HEK293 (cell line): ENCODE results near the gene MAP1A.

Experiments
- CTCF ChIA-PET: fragments of 350-600 bp; formaldehyde crosslinking; extraction: SDS; loops from one replicate; lab custom pipeline; 2021; ENCODE audit warnings: antibody characterized with exemption; lab: Yijun Ruan, JAX
- POLR2A ChIA-PET: fragments of 300-600 bp; formaldehyde crosslinking; extraction: SDS; loops from one replicate; lab custom pipeline; 2020; ENCODE audit warnings: antibody characterized with exemption, inconsistent platforms; lab: Yijun Ruan, JAX
- H3K27ac ChIP-seq: fragments of 200-500 bp; sonication (Bioruptor generic); 2 replicates; pipeline ENCODE4 v1.5.1; 2014; ENCODE audit warnings: low read depth, low read length, control low read depth, inconsistent platforms; ENCODE audit errors: extremely low read depth
- H3K36me3 ChIP-seq, 2 experiments: fragments of 200-500 bp in 1 of 2; sonication (Bioruptor generic) in 1 of 2; 1 replicate in 1 of 2; 2 replicates in 1 of 2; pipeline ENCODE4 v1.5.1; 2014 to 2017; ENCODE audit warnings: inconsistent platforms in 2 of 2, low read length in 2 of 2; ENCODE audit not compliant: control insufficient read depth in 2 of 2, insufficient read depth in 1 of 2
- H3K4me1 ChIP-seq: fragments of 200-500 bp; sonication (Bioruptor generic); 2 replicates; pipeline ENCODE4 v1.5.1; 2014; ENCODE audit warnings: mild to moderate bottlenecking, low read length, inconsistent platforms; ENCODE audit not compliant: control insufficient read depth, insufficient read depth
- H3K4me3 ChIP-seq: 2 replicates; pipeline ENCODE4 v1.5.1; 2011; ENCODE audit warnings: low read depth, mild to moderate bottlenecking, control low read depth, low read length, moderate library complexity
- H3K9me3 ChIP-seq: fragments of 200-500 bp; sonication (Bioruptor generic); 2 replicates; pipeline ENCODE4 v1.5.1; 2014; ENCODE audit warnings: low read depth, low read length, inconsistent platforms; ENCODE audit not compliant: control insufficient read depth, insufficient read depth
- HOXA7 ChIP-seq: sonication (generic); formaldehyde crosslinking; IDR thresholded peaks from 2 replicates; pipeline ENCODE4 v1.8.1; 2022; ENCODE audit warnings: missing genetic modification reagents, borderline replicate concordance
- KLF16 ChIP-seq: fragments of 450-650 bp; formaldehyde crosslinking; IDR thresholded peaks from 2 replicates; pipeline ENCODE4 v1.5.1; 2017; ENCODE audit warnings: missing biosample characterization, missing genetic modification characterization
- REPIN1 ChIP-seq: fragments of 450-650 bp; formaldehyde crosslinking; IDR thresholded peaks from 2 replicates; pipeline ENCODE4 v1.5.1; 2017; ENCODE audit warnings: missing biosample characterization, missing genetic modification characterization, low read depth
- SCRT2 ChIP-seq: fragments of 450-650 bp; formaldehyde crosslinking; IDR thresholded peaks from 2 replicates; pipeline ENCODE4 v1.5.1; 2016; ENCODE audit warnings: missing biosample characterization, missing genetic modification characterization
- SETDB1 ChIP-seq: IDR thresholded peaks from one replicate; pipeline ENCODE4 v1.6.1; 2017; ENCODE audit warnings: mild to moderate bottlenecking, low read length, moderate library complexity, mixed read lengths; ENCODE audit not compliant: insufficient read length
- SP2 ChIP-seq: fragments of 450-650 bp; formaldehyde crosslinking; IDR thresholded peaks from 2 replicates; pipeline ENCODE4 v1.5.1; 2016; ENCODE audit warnings: missing biosample characterization, missing genetic modification characterization
- YY2 ChIP-seq: fragments of 450-650 bp; formaldehyde crosslinking; IDR thresholded peaks from 2 replicates; pipeline ENCODE4 v1.5.1; 2016; ENCODE audit warnings: missing biosample characterization, missing genetic modification characterization
- ZBTB20 ChIP-seq: fragments of 450-650 bp; formaldehyde crosslinking; IDR thresholded peaks from 2 replicates; pipeline ENCODE4 v1.5.1; 2016; ENCODE audit warnings: missing biosample characterization, missing genetic modification characterization
- ZBTB48 ChIP-seq: fragments of 450-650 bp; formaldehyde crosslinking; IDR thresholded peaks from 2 replicates; pipeline ENCODE4 v1.5.1; 2016; ENCODE audit warnings: missing biosample characterization, missing genetic modification characterization
- ZNF2 ChIP-seq: fragments of 450-650 bp; formaldehyde crosslinking; IDR thresholded peaks from 2 replicates; pipeline ENCODE4 v1.5.1; 2016; ENCODE audit warnings: missing biosample characterization, missing genetic modification characterization
- ZNF214 ChIP-seq: fragments of 450-650 bp; formaldehyde crosslinking; IDR thresholded peaks from 2 replicates; pipeline ENCODE4 v1.5.1; 2017; ENCODE audit warnings: missing biosample characterization, mild to moderate bottlenecking, missing genetic modification characterization, borderline replicate concordance
- ZNF324 ChIP-seq: fragments of 450-650 bp; formaldehyde crosslinking; IDR thresholded peaks from 2 replicates; pipeline ENCODE4 v1.5.1; 2016; ENCODE audit warnings: missing biosample characterization, missing genetic modification characterization
- ZNF416 ChIP-seq: fragments of 450-650 bp; formaldehyde crosslinking; IDR thresholded peaks from 2 replicates; pipeline ENCODE4 v1.5.1; 2016; ENCODE audit warnings: missing biosample characterization, missing genetic modification characterization
- ZNF514 ChIP-seq: fragments of 450-650 bp; formaldehyde crosslinking; IDR thresholded peaks from 2 replicates; pipeline ENCODE4 v1.5.1; 2016; ENCODE audit warnings: missing biosample characterization, missing genetic modification characterization
- ZNF548 ChIP-seq: fragments of 450-650 bp; formaldehyde crosslinking; IDR thresholded peaks from 2 replicates; pipeline ENCODE4 v1.5.1; 2016; ENCODE audit warnings: missing biosample characterization, missing genetic modification characterization
- ZNF560 ChIP-seq: fragments of 450-650 bp; formaldehyde crosslinking; IDR thresholded peaks from 2 replicates; pipeline ENCODE4 v1.5.1; 2017; ENCODE audit warnings: missing biosample characterization, missing genetic modification characterization, borderline replicate concordance
- ZNF654 ChIP-seq: fragments of 450-650 bp; formaldehyde crosslinking; IDR thresholded peaks from 2 replicates; pipeline ENCODE4 v1.5.1; 2016; ENCODE audit warnings: low read depth, missing biosample characterization, missing genetic modification characterization
- ZNF658 ChIP-seq: fragments of 450-650 bp; formaldehyde crosslinking; IDR thresholded peaks from 2 replicates; pipeline ENCODE4; 2016; ENCODE audit warnings: missing biosample characterization, missing genetic modification characterization
- ZNF792 ChIP-seq: fragments of 450-650 bp; formaldehyde crosslinking; IDR thresholded peaks from 2 replicates; pipeline ENCODE4 v1.5.1; 2016; ENCODE audit warnings: missing biosample characterization, missing genetic modification characterization
- ZNF843 ChIP-seq: fragments of 450-650 bp; formaldehyde crosslinking; IDR thresholded peaks from 2 replicates; pipeline ENCODE4 v1.5.1; 2016; ENCODE audit warnings: missing biosample characterization, missing genetic modification characterization
- ZSCAN23 ChIP-seq: fragments of 450-650 bp; formaldehyde crosslinking; IDR thresholded peaks from 2 replicates; pipeline ENCODE4 v1.5.1; 2016; ENCODE audit warnings: missing biosample characterization, missing genetic modification characterization
- ZXDB ChIP-seq: fragments of 450-650 bp; formaldehyde crosslinking; IDR thresholded peaks from 2 replicates; pipeline ENCODE4 v1.5.1; 2016; ENCODE audit warnings: missing biosample characterization, missing genetic modification characterization
- TF ChIP-seq, protein P1 (sequence below): fragments of 450-650 bp; formaldehyde crosslinking; IDR thresholded peaks from 2 replicates; pipeline ENCODE4 v1.5.1; 2017; ENCODE audit warnings: missing biosample characterization, missing genetic modification characterization
- TF ChIP-seq, protein P2 (sequence below): fragments of 450-650 bp; formaldehyde crosslinking; IDR thresholded peaks from 2 replicates; pipeline ENCODE4 v1.5.1; 2016; ENCODE audit warnings: missing biosample characterization, missing genetic modification characterization

The MAP1A gene

DNA sequence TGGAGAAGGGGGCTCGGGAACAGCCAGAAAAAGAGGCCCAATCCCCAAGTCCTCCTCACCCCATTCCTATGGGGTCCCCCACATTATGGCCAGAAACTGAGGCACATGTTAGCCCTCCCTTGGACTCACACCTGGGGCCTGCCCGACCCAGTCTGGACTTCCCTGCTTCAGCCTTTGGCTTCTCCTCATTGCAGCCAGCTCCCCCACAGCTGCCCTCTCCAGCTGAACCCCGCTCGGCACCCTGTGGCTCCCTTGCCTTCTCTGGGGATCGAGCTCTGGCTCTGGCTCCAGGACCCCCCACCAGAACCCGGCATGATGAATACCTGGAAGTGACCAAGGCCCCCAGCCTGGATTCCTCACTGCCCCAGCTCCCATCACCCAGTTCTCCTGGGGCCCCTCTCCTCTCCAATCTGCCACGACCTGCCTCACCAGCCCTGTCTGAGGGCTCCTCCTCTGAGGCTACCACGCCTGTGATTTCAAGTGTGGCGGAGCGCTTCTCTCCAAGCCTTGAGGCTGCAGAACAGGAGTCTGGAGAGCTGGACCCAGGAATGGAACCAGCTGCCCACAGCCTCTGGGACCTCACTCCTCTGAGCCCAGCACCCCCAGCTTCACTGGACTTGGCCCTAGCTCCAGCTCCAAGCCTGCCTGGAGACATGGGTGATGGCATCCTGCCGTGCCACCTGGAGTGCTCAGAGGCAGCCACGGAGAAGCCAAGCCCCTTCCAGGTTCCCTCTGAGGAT is 10.6 kb downstream of the MAP1A start (continued):
- TF ChIP-seq SCRT2 (tag by site-specific recombination) = no peak
- TF ChIP-seq KLF16 = no peak
- no peak for TF ChIP-seq ZNF792 (tag by site-specific recombination)
- no peak for TF ChIP-seq SETDB1
- no peak for TF ChIP-seq HOXA7 (CRISPR knock-in tag)
- TF ChIP-seq, all 188 proteins: peak for 0

DNA sequence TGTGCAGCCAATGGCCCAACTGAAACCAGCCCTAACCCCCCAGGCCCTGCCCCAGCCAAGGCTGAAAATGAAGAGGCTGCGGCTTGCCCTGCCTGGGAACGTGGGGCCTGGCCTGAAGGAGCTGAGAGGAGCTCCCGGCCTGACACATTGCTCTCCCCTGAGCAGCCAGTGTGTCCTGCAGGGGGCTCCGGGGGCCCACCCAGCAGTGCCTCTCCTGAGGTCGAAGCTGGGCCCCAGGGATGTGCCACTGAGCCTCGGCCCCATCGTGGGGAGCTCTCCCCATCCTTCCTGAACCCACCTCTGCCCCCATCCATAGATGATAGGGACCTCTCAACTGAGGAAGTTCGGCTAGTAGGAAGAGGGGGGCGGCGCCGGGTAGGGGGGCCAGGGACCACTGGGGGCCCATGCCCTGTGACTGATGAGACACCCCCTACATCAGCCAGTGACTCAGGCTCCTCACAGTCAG is 11.2 kb downstream of the MAP1A start:
- no peak for TF ChIP-seq YY2 (tag by site-specific recombination)
- TF ChIP-seq ZNF548 = no peak
- TF ChIP-seq, protein P1, sequence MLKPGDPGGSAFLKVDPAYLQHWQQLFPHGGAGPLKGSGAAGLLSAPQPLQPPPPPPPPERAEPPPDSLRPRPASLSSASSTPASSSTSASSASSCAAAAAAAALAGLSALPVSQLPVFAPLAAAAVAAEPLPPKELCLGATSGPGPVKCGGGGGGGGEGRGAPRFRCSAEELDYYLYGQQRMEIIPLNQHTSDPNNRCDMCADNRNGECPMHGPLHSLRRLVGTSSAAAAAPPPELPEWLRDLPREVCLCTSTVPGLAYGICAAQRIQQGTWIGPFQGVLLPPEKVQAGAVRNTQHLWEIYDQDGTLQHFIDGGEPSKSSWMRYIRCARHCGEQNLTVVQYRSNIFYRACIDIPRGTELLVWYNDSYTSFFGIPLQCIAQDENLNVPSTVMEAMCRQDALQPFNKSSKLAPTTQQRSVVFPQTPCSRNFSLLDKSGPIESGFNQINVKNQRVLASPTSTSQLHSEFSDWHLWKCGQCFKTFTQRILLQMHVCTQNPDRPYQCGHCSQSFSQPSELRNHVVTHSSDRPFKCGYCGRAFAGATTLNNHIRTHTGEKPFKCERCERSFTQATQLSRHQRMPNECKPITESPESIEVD (tag by site-specific recombination) = no peak
- no peak for TF ChIP-seq ZNF416 (tag by site-specific recombination)
- no peak for TF ChIP-seq ZNF843 (tag by site-specific recombination)
- no peak for TF ChIP-seq SCRT2 (tag by site-specific recombination)
- TF ChIP-seq, protein P2, sequence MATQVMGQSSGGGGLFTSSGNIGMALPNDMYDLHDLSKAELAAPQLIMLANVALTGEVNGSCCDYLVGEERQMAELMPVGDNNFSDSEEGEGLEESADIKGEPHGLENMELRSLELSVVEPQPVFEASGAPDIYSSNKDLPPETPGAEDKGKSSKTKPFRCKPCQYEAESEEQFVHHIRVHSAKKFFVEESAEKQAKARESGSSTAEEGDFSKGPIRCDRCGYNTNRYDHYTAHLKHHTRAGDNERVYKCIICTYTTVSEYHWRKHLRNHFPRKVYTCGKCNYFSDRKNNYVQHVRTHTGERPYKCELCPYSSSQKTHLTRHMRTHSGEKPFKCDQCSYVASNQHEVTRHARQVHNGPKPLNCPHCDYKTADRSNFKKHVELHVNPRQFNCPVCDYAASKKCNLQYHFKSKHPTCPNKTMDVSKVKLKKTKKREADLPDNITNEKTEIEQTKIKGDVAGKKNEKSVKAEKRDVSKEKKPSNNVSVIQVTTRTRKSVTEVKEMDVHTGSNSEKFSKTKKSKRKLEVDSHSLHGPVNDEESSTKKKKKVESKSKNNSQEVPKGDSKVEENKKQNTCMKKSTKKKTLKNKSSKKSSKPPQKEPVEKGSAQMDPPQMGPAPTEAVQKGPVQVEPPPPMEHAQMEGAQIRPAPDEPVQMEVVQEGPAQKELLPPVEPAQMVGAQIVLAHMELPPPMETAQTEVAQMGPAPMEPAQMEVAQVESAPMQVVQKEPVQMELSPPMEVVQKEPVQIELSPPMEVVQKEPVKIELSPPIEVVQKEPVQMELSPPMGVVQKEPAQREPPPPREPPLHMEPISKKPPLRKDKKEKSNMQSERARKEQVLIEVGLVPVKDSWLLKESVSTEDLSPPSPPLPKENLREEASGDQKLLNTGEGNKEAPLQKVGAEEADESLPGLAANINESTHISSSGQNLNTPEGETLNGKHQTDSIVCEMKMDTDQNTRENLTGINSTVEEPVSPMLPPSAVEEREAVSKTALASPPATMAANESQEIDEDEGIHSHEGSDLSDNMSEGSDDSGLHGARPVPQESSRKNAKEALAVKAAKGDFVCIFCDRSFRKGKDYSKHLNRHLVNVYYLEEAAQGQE (tag by site-specific recombination) = no peak
- no peak for TF ChIP-seq ZNF214 (tag by site-specific recombination)
- TF ChIP-seq ZNF324 (tag by site-specific recombination) = no peak
- no peak for TF ChIP-seq ZBTB48 (tag by site-specific recombination)
- POLR2A ChIA-PET = no interaction called here
- Histone ChIP-seq H3K36me3 (peaks cover 0 to 18% of the 10 kb centered on the region in 2 experiments; a peak in 1 of 3 replicates), H3K9me3 (no peaks in the 10 kb centered on the region), H3K4me3 (no peak overlapping the region), H3K4me1 (no peaks in the 10 kb centered on the region), H3K27ac (no peak overlapping the region)
- CTCF ChIA-PET = no interaction called here

DNA sequence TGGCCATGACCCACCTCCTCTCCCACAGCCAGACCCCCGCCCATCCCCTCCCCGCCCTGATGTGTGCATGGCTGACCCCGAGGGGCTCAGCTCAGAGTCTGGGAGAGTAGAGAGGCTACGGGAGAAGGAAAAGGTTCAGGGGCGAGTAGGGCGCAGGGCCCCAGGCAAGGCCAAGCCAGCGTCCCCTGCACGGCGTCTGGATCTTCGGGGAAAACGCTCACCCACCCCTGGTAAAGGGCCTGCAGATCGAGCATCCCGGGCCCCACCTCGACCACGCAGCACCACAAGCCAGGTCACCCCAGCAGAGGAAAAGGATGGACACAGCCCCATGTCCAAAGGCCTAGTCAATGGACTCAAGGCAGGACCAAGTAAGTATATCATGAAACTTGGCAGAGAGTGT is 11.7 kb downstream of the MAP1A start:
- ChIA-PET POLR2A (no interaction called here), CTCF (no interaction called here)
- peaks cover 0 to 15% of the 10 kb centered on the region in 2 experiments; a peak in 1 of 3 replicates for H3K36me3 ChIP-seq
- no peaks in the 10 kb centered on the region for H3K4me1 ChIP-seq
- no peaks in the 10 kb centered on the region for H3K9me3 ChIP-seq
- no peak overlapping the region for H3K4me3 ChIP-seq
- no peak for TF ChIP-seq ZNF514
- TF ChIP-seq KLF16 = no peak
- TF ChIP-seq ZBTB20 (tag by site-specific recombination) = no peak
- TF ChIP-seq SP2 = no peak
- no peak for TF ChIP-seq ZXDB (tag by site-specific recombination)
- no peak for TF ChIP-seq ZNF560 (tag by site-specific recombination)
- no peak for TF ChIP-seq ZNF654
- TF ChIP-seq ZNF658 (tag by site-specific recombination) = no peak
- no peak for TF ChIP-seq REPIN1 (tag by site-specific recombination)
- TF ChIP-seq ZNF792 (tag by site-specific recombination) = no peak
- TF ChIP-seq ZNF2 = no peak
- TF ChIP-seq ZSCAN23 = no peak
- no peak overlapping the region for H3K27ac ChIP-seq
